ENCODE data around the gene TCEAL1. TPM values are rescaled to one million over a fixed set of nuclear protein-coding genes. Genes with fewer than 3 reads are reported as not detected.
"Not testable (repeated sequence)": the region's sequence is repeated elsewhere in the genome, so short reads cannot be mapped to it uniquely, and the experiment has no call there.

TCEAL1 gene
- total RNA-seq, 4 donors from 2014 or later = 192 to 287 (median 217) TPM

GRCh38 chrX:103658681-103659433 lies 30.1 kb downstream of the TCEAL1 start:
- WGBS = 61% methylated on average over 5 of the region's 5 CpGs
- TF ChIP-seq POLR2AphosphoS5 (IDR thresholded peaks at IDR 0.05) (no peak), POLR2A (IDR thresholded peaks at IDR 0.05; ENCODE audit: low read depth) (no peak), EP300 (IDR thresholded peaks at IDR 0.05) (no peak), CTCF (IDR thresholded peaks at IDR 0.05) (no peak)
- Histone ChIP-seq H3K36me3 (no peaks in the 10 kb centered on the region), H3K9me3 (no peaks in the 10 kb centered on the region), H3K4me1 (no peaks in the 10 kb centered on the region), H3K4me3 (no peak overlapping the region), H3K27ac (replicated peaks in 1 of 4) (no peak overlapping the region), H3K27me3 (peaks cover 0 to 5% (median 0%) of the 10 kb centered on the region in 4 donors)
- no peak for DNase-seq (ENCODE audit: extremely low spot score)
- intact Hi-C loops (cut with DNase I) = no loop called here

GRCh38 chrX:103659460-103659859 lies 30.7 kb downstream of the TCEAL1 start:
- H3K4me1 ChIP-seq; H3K27me3 ChIP-seq; H3K36me3 ChIP-seq; H3K27ac ChIP-seq (replicated peaks in 1 of 4); DNase-seq (ENCODE audit: extremely low spot score); H3K4me3 ChIP-seq; H3K9me3 ChIP-seq; intact Hi-C loops (cut with DNase I): not testable (repeated sequence)
- WGBS = 83% methylated on average over 2 of the region's 2 CpGs

GRCh38 chrX:103663981-103664762 lies 35.4 kb downstream of the TCEAL1 start:
- Histone ChIP-seq H3K27ac (replicated peaks in 1 of 4) (no peak overlapping the region), H3K4me3 (peak overlapping the region in 1 of 4 donors; percentile 24), H3K27me3 (peaks cover 0 to 5% (median 0%) of the 10 kb centered on the region in 4 donors), H3K4me1 (no peaks in the 10 kb centered on the region), H3K9me3 (no peaks in the 10 kb centered on the region), H3K36me3 (no peaks in the 10 kb centered on the region)
- TF ChIP-seq POLR2A (IDR thresholded peaks at IDR 0.05; ENCODE audit: low read depth) (no peak), EP300 (IDR thresholded peaks at IDR 0.05) (no peak), POLR2AphosphoS5 (IDR thresholded peaks at IDR 0.05) (no peak), CTCF (IDR thresholded peaks at IDR 0.05) (no peak)
- no peak for DNase-seq (ENCODE audit: extremely low spot score)
- 38% methylated on average over 23 of the region's 23 CpGs for whole genome bisulfite sequencing
- intact Hi-C loops (cut with DNase I) = no loop called here

- H3K9me3 ChIP-seq = no peaks in the 10 kb centered on the region
- DNase-seq (ENCODE audit: extremely low spot score) = no peak
- no peak overlapping the region for H3K4me3 ChIP-seq
- no peaks in the 10 kb centered on the region for H3K36me3 ChIP-seq
- no peak overlapping the region for H3K27ac ChIP-seq (replicated peaks in 1 of 4)
- TF ChIP-seq POLR2AphosphoS5 (IDR thresholded peaks at IDR 0.05) (no peak), EP300 (IDR thresholded peaks at IDR 0.05) (no peak), CTCF (IDR thresholded peaks at IDR 0.05) (no peak), POLR2A (IDR thresholded peaks at IDR 0.05; ENCODE audit: low read depth) (no peak)
- intact Hi-C loops (cut with DNase I) = no loop called here
- H3K27me3 ChIP-seq = peaks cover 0 to 1% (median 0%) of the 10 kb centered on the region in 4 donors
- WGBS = 82% methylated on average over 1 of the region's 3 CpGs
- H3K4me1 ChIP-seq = no peaks in the 10 kb centered on the region
Observed at GRCh38 chrX:103666202-103667107, 37.7 kb downstream of the TCEAL1 start.

Measured in esophagus muscularis mucosa (tissue), 4 donors.